ENCODE data around the gene TBL1Y.

The TBL1Y gene

GRCh38 chrY:6967736-6968135, 57.2 kb downstream of the TBL1Y start:
- Histone ChIP-seq H3K4me1 (ENCODE audit: low read length) (no peaks in the 10 kb centered on the region), H3K4me3 (ENCODE audit: low read length) (no peak overlapping the region), H3K27ac (ENCODE audit: low read length) (no peak overlapping the region), H4K20me1 (ENCODE audit: insufficient read depth, low read length) (no peaks in the 10 kb centered on the region), H3K4me2 (ENCODE audit: low read length) (no peak overlapping the region), H3K36me3 (replicated peaks; ENCODE audit: low read depth, low read length) (no peaks in the 10 kb centered on the region), H3K79me2 (ENCODE audit: low read length) (no peaks in the 10 kb centered on the region), H3K9ac (ENCODE audit: low read length) (no peak overlapping the region), H3K27me3 (ENCODE audit: low read depth, low read length) (peaks cover 3% of the 10 kb centered on the region; the same call in 1 of the 2 replicates), H2AFZ (ENCODE audit: low read depth, low read length) (no peak overlapping the region), H3K9me3 (ENCODE audit: insufficient read depth, low read length) (no peaks in the 10 kb centered on the region)
- TF ChIP-seq EZH2phosphoT487 (IDR thresholded peaks at IDR 0.05; ENCODE audit: low read depth), result no peak
- TF ChIP-seq CTCF (IDR thresholded peaks at IDR 0.05; ENCODE audit: low read depth, low read length), result no peak

GRCh38 chrY:6968191-6968590, 57.7 kb downstream of the TBL1Y start:
- H3K4me1 ChIP-seq (ENCODE audit: low read length), result no peaks in the 10 kb centered on the region
- H3K27ac ChIP-seq (ENCODE audit: low read length), result no peak overlapping the region
- no peaks in the 10 kb centered on the region for H4K20me1 ChIP-seq (ENCODE audit: insufficient read depth, low read length)
- H3K9ac ChIP-seq (ENCODE audit: low read length), result no peak overlapping the region
- no peaks in the 10 kb centered on the region for H3K79me2 ChIP-seq (ENCODE audit: low read length)
- H3K27me3 ChIP-seq (ENCODE audit: low read depth, low read length), result peaks cover 3% of the 10 kb centered on the region; the same call in 1 of the 2 replicates
- H3K4me2 ChIP-seq (ENCODE audit: low read length), result no peak overlapping the region
- TF ChIP-seq EZH2phosphoT487 (IDR thresholded peaks at IDR 0.05; ENCODE audit: low read depth) (no peak), CTCF (IDR thresholded peaks at IDR 0.05; ENCODE audit: low read depth, low read length) (no peak)
- H3K36me3 ChIP-seq (replicated peaks; ENCODE audit: low read depth, low read length), result no peaks in the 10 kb centered on the region
- no peaks in the 10 kb centered on the region for H3K9me3 ChIP-seq (ENCODE audit: insufficient read depth, low read length)
- no peak overlapping the region for H2AFZ ChIP-seq (ENCODE audit: low read depth, low read length)
- H3K4me3 ChIP-seq (ENCODE audit: low read length), result no peak overlapping the region

- TF ChIP-seq CTCF (IDR thresholded peaks at IDR 0.05; ENCODE audit: low read depth, low read length), result no peak
- no peak for TF ChIP-seq EZH2phosphoT487 (IDR thresholded peaks at IDR 0.05; ENCODE audit: low read depth)
- H3K4me2 ChIP-seq (ENCODE audit: low read length), result no peak overlapping the region
- no peaks in the 10 kb centered on the region for H3K4me1 ChIP-seq (ENCODE audit: low read length)
- H3K36me3 ChIP-seq (replicated peaks; ENCODE audit: low read depth, low read length), result no peaks in the 10 kb centered on the region
- H3K9ac ChIP-seq (ENCODE audit: low read length), result no peak overlapping the region
- H3K27me3 ChIP-seq (ENCODE audit: low read depth, low read length), result peaks cover 3% of the 10 kb centered on the region; the same call in 1 of the 2 replicates
- no peaks in the 10 kb centered on the region for H3K79me2 ChIP-seq (ENCODE audit: low read length)
- H3K9me3 ChIP-seq (ENCODE audit: insufficient read depth, low read length), result no peaks in the 10 kb centered on the region
- no peak overlapping the region for H3K27ac ChIP-seq (ENCODE audit: low read length)
- H2AFZ ChIP-seq (ENCODE audit: low read depth, low read length), result no peak overlapping the region
- H3K4me3 ChIP-seq (ENCODE audit: low read length), result no peak overlapping the region
- H4K20me1 ChIP-seq (ENCODE audit: insufficient read depth, low read length), result no peaks in the 10 kb centered on the region
These were observed 61.9 kb downstream of the TBL1Y start for GRCh38 chrY:6972271-6972887.

GRCh38 chrY:6974971-6975370, 64.5 kb downstream of the TBL1Y start:
- Histone ChIP-seq H3K36me3 (replicated peaks; ENCODE audit: low read depth, low read length) (no peaks in the 10 kb centered on the region), H3K27me3 (ENCODE audit: low read depth, low read length) (peaks cover 3% of the 10 kb centered on the region; the same call in 1 of the 2 replicates), H3K4me1 (ENCODE audit: low read length) (no peaks in the 10 kb centered on the region), H3K27ac (ENCODE audit: low read length) (no peak overlapping the region), H3K79me2 (ENCODE audit: low read length) (no peaks in the 10 kb centered on the region), H3K4me3 (ENCODE audit: low read length) (no peak overlapping the region), H3K9me3 (ENCODE audit: insufficient read depth, low read length) (no peaks in the 10 kb centered on the region), H2AFZ (ENCODE audit: low read depth, low read length) (no peak overlapping the region), H3K9ac (ENCODE audit: low read length) (no peak overlapping the region), H3K4me2 (ENCODE audit: low read length) (no peak overlapping the region), H4K20me1 (ENCODE audit: insufficient read depth, low read length) (no peaks in the 10 kb centered on the region)
- TF ChIP-seq CTCF (IDR thresholded peaks at IDR 0.05; ENCODE audit: low read depth, low read length), result no peak
- TF ChIP-seq EZH2phosphoT487 (IDR thresholded peaks at IDR 0.05; ENCODE audit: low read depth), result no peak

Data from OCI-LY3 (cell line).